Forelimb muscle (tissue), 1 donor: ENCODE results near the gene POLD4. TPM values are rescaled to one million over a fixed set of nuclear protein-coding genes. Genes with fewer than 3 reads are reported as not detected.
A peak's percentile ranks its signal among the peaks of the same experiment; 100 is the strongest.
"Not testable (repeated sequence)": the region's sequence is repeated elsewhere in the genome, so short reads cannot be mapped to it uniquely, and the experiment has no call there.

Experiments
- DNase-seq: peaks from one replicate; pipeline ENCODE4 v3.0.0-alpha.2; 2013; ENCODE audit warnings: low read depth
- polyA plus RNA-seq: library from polyadenylated mRNA; unstranded; fragments of 120-200 nt; gene quantifications from one replicate; pipeline ENCODE4 v1.2.1, GENCODE V29; 2013; ENCODE audit not compliant: insufficient read length

The POLD4 gene
- 31.9 TPM for polyA plus RNA-seq

- peak; percentile 78 for DNase-seq
These were observed at the start of gene POLD4 for GRCh38 chr11:67353317-67354074. TSS of gene POLD4 (minus strand) at chr11:67353546. CDS start at chr11:67353399, 147 bp downstream.

GRCh38 chr11:67403085-67403484, 49.7 kb upstream of the POLD4 start:
- DNase-seq = not testable (repeated sequence)

- not testable (repeated sequence) for DNase-seq
These were observed 49.0 kb upstream of the POLD4 start for GRCh38 chr11:67402192-67402839.

- peak; percentile 41 for DNase-seq
These were observed 48.3 kb upstream of the POLD4 start, which contains the start of gene PPP1CA for GRCh38 chr11:67401495-67402191. TSS of gene PPP1CA (minus strand) at chr11:67401858. CDS start at chr11:67401782, 76 bp downstream.

- no peak for DNase-seq
These were observed 47.7 kb upstream of the POLD4 start for GRCh38 chr11:67400942-67401494.

- DNase-seq = no peak
These were observed 47.0 kb upstream of the POLD4 start for GRCh38 chr11:67400251-67400941.

GRCh38 chr11:67398661-67399563, 45.6 kb upstream of the POLD4 start:
- DNase-seq = no peak

GRCh38 chr11:67397986-67398660, 44.8 kb upstream of the POLD4 start:
- DNase-seq = no peak

GRCh38 chr11:67397536-67397935, 44.2 kb upstream of the POLD4 start:
- DNase-seq = no peak

GRCh38 chr11:67396587-67397389, 43.4 kb upstream of the POLD4 start:
- no peak for DNase-seq

GRCh38 chr11:67396259-67396581, 42.9 kb upstream of the POLD4 start:
- no peak for DNase-seq

- no peak for DNase-seq
These were observed 42.4 kb upstream of the POLD4 start for GRCh38 chr11:67395555-67396258.

GRCh38 chr11:67393990-67394389, 40.6 kb upstream of the POLD4 start:
- DNase-seq = no peak

- DNase-seq = no peak
These were observed 40.1 kb upstream of the POLD4 start for GRCh38 chr11:67393437-67393836.

- no peak for DNase-seq
These were observed 38.9 kb upstream of the POLD4 start for GRCh38 chr11:67392183-67392715.

- DNase-seq = peak; percentile 86
These were observed 38.2 kb upstream of the POLD4 start, which contains the start of gene RAD9A for GRCh38 chr11:67391304-67392182. TSS of gene RAD9A (plus strand) at chr11:67391986. CDS start at chr11:67392045, 59 bp downstream.

- DNase-seq = no peak
These were observed 37.6 kb upstream of the POLD4 start for GRCh38 chr11:67390947-67391303.
